ENCODE results near the gene FGF9. TPM values are rescaled to one million over a fixed set of nuclear protein-coding genes. Genes with fewer than 3 reads are reported as not detected.

The FGF9 gene
- total RNA-seq, 1 experiment from 2014 or later: 0.21 TPM

GRCh38 chr13:21636656-21637055, 34.2 kb upstream of the FGF9 start:
- no TSS peak for BruUV-seq (replicated peaks)
- ChIA-PET POLR2A (ENCODE audit: low non-redundant PET) (interaction anchor here (0.6 kb wide), 1 partner anchor 418 kb away, joined by 4 read pairs; no protein-coding TSS in a partner anchor), CTCF (no interaction called here)
- no peaks in the 10 kb centered on the region for H3K36me3 ChIP-seq (ENCODE audit: insufficient read depth, low read length, poor library complexity, severe bottlenecking)
- intact Hi-C loops (cut with micrococcal nuclease; ENCODE audit: unreplicated experiment): loop anchor here (5.0 to 10.0 kb wide), 3 partner anchors 138 to 1161 kb away; no protein-coding TSS in a partner anchor
- no peaks in the 10 kb centered on the region for H3K4me1 ChIP-seq (ENCODE audit: insufficient read depth, low read length, poor library complexity, severe bottlenecking)
- DNase-seq (ENCODE audit: low spot score): no peak
- H3K27ac ChIP-seq (ENCODE audit: low read depth, low read length, poor library complexity, severe bottlenecking): no peak overlapping the region
- TF ChIP-seq EZH2 (IDR thresholded peaks at IDR 0.05; ENCODE audit: borderline replicate concordance, low read depth, low read length, poor library complexity, severe bottlenecking): no peak
- no peak for TF ChIP-seq CTCF (conservative IDR thresholded peaks at IDR 0.05; ENCODE audit: low read depth, low read length)
- H3K9me3 ChIP-seq (ENCODE audit: low read depth, low read length, poor library complexity, severe bottlenecking): no peaks in the 10 kb centered on the region
- no peak overlapping the region for H3K4me3 ChIP-seq (ENCODE audit: low read depth, low read length, poor library complexity, severe bottlenecking)
- H3K27me3 ChIP-seq (replicated peaks; ENCODE audit: insufficient read depth, low read depth, low read length, poor library complexity): peaks cover 7% of the 10 kb centered on the region

GRCh38 chr13:21637296-21637695, 33.6 kb upstream of the FGF9 start:
- no peaks in the 10 kb centered on the region for H3K4me1 ChIP-seq (ENCODE audit: insufficient read depth, low read length, poor library complexity, severe bottlenecking)
- no peak overlapping the region for H3K27ac ChIP-seq (ENCODE audit: low read depth, low read length, poor library complexity, severe bottlenecking)
- H3K4me3 ChIP-seq (ENCODE audit: low read depth, low read length, poor library complexity, severe bottlenecking): no peak overlapping the region
- H3K27me3 ChIP-seq (replicated peaks; ENCODE audit: insufficient read depth, low read depth, low read length, poor library complexity): peaks cover 7% of the 10 kb centered on the region
- no peaks in the 10 kb centered on the region for H3K36me3 ChIP-seq (ENCODE audit: insufficient read depth, low read length, poor library complexity, severe bottlenecking)
- H3K9me3 ChIP-seq (ENCODE audit: low read depth, low read length, poor library complexity, severe bottlenecking): no peaks in the 10 kb centered on the region
- ChIA-PET POLR2A (ENCODE audit: low non-redundant PET) (no interaction called here), CTCF (interaction anchor here (1.8 kb wide), 1 partner anchor 1159 kb away, joined by 10 read pairs; no protein-coding TSS in a partner anchor)
- TF ChIP-seq EZH2 (IDR thresholded peaks at IDR 0.05; ENCODE audit: borderline replicate concordance, low read depth, low read length, poor library complexity, severe bottlenecking): no peak
- no peak for TF ChIP-seq CTCF (conservative IDR thresholded peaks at IDR 0.05; ENCODE audit: low read depth, low read length)
- no TSS peak for BruUV-seq (replicated peaks)
- DNase-seq (ENCODE audit: low spot score): no peak
- intact Hi-C loops (cut with micrococcal nuclease; ENCODE audit: unreplicated experiment): loop anchor here (5.0 to 10.0 kb wide), 3 partner anchors 138 to 1160 kb away; no protein-coding TSS in a partner anchor

- BruUV-seq (replicated peaks): no TSS peak
- H3K27me3 ChIP-seq (replicated peaks; ENCODE audit: insufficient read depth, low read depth, low read length, poor library complexity): peaks cover 7% of the 10 kb centered on the region
- peak; percentile 35 for DNase-seq (ENCODE audit: low spot score)
- intact Hi-C loops (cut with micrococcal nuclease; ENCODE audit: unreplicated experiment): loop anchor here (2.0 to 10.0 kb wide), 4 partner anchors 136 to 1159 kb away; no protein-coding TSS in a partner anchor
- TF ChIP-seq EZH2 (IDR thresholded peaks at IDR 0.05; ENCODE audit: borderline replicate concordance, low read depth, low read length, poor library complexity, severe bottlenecking): no peak
- peak; percentile 86 for TF ChIP-seq CTCF (conservative IDR thresholded peaks at IDR 0.05; ENCODE audit: low read depth, low read length)
- POLR2A ChIA-PET (ENCODE audit: low non-redundant PET): no interaction called here
- no peak overlapping the region for H3K27ac ChIP-seq (ENCODE audit: low read depth, low read length, poor library complexity, severe bottlenecking)
- H3K4me3 ChIP-seq (ENCODE audit: low read depth, low read length, poor library complexity, severe bottlenecking): no peak overlapping the region
- H3K4me1 ChIP-seq (ENCODE audit: insufficient read depth, low read length, poor library complexity, severe bottlenecking): no peaks in the 10 kb centered on the region
- no peaks in the 10 kb centered on the region for H3K36me3 ChIP-seq (ENCODE audit: insufficient read depth, low read length, poor library complexity, severe bottlenecking)
- CTCF ChIA-PET: interaction anchor here (1.0 to 1.8 kb wide), 2 partner anchors 1157 to 1163 kb away, joined by 6 to 10 read pairs; no protein-coding TSS in a partner anchor
- H3K9me3 ChIP-seq (ENCODE audit: low read depth, low read length, poor library complexity, severe bottlenecking): no peaks in the 10 kb centered on the region
These were observed 32.3 kb upstream of the FGF9 start for GRCh38 chr13:21638319-21639282.
